Measurements from ENCODE around the gene XRCC5.
A peak's percentile ranks its signal among the peaks of the same experiment; 100 is the strongest.

XRCC5 gene

GRCh38 chr2:216161967-216162366, 52.8 kb downstream of the XRCC5 start:
- no peak for DNase-seq

DNA sequence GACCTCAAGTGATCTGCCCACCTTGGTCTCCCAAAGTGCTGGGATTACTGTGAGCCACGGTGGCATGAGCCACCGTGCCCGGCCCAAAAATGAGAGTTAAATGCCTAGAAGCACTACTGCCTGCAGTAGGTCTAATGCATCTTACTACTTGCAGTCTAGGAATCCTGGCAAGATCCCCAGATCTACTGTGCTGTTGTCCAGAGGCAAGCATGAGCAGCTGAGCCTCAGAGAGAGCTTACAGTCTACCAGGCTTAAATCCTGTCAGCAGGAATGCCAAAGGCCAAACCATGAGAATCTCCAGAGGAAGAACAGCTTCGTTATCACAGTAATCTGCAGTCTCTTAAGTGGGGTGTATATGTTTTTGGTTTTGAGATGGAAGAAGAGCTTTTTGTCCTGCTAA, 54.4 kb downstream of the XRCC5 start:
- DNase-seq, result no peak

GRCh38 chr2:216164087-216164486, 54.9 kb downstream of the XRCC5 start:
- DNase-seq, result no peak

- no peak for DNase-seq
Observed at GRCh38 chr2:216164576-216164975, 55.4 kb downstream of the XRCC5 start.

GRCh38 chr2:216165711-216166110, 56.6 kb downstream of the XRCC5 start:
- DNase-seq, result no peak

DNA sequence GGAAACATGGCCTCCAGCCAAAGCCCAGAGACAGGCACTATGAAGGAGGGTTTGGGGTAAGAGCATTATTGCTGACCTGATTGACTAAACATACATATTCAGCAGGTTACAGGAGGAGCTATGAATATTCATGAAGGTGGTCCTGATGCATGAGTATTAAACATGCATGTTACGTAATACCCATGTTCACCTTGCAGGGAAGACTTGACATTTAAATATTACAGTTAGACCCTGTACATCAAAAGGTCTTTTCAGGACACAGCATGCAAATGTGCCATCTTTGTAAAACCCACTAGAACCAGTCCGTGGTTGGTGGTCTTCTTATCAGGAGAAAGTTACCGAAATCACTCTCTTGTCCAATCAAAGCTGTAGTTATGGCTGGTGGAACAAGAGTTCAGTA, 59.9 kb downstream of the XRCC5 start:
- no peak for DNase-seq

DNA sequence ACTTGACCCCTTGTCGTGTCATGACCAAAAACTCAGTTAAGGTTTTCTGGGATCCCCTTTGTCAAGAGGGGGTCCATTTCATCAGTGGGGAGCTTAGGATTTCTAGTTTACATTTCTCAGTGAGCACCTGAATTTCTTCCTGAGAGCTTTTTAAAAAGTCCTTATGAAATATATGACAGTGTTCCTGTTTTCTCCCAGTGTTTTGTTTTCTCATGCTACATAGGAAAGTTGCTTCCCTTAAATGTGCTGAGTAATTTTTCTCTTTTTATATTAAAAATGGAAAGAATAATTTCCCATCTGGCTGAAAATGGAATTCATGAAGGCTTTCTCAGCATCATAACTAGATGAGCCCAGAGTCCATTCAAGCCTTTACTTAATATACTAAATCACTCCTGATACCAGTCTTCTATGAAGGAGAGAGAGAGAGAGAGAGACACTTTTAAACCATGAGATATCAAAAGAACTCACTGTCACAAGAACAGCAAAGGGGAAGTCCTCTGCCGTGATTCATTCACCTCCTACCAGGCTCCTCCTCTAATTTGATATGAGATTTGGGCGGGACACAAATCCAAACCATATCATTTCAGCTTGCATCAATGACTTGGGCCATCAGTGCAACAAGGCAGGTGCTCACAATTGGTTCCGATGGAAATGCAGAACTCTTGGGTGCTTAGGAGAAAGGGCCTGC, 61.1 kb downstream of the XRCC5 start:
- no peak for DNase-seq

DNA sequence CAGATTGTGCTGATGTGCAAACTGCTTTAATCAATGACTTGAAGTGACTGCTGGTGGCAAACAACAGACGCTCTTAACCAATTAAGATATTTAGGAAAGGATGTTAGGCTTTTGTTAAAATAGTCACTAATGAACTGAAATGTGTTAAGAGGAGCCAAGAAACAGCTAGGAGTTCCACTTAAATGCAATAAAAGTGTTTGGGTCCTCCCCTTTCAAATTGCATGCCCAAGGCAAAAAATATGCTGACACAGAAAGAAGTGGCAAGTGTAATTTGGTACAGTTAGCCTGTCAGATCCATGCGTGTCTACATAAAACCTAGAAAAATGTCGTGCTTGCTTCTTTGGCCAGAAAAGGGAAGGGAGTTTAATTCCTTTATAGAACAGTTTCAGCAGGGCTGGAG, 61.9 kb downstream of the XRCC5 start:
- DNase-seq, result no peak

DNA sequence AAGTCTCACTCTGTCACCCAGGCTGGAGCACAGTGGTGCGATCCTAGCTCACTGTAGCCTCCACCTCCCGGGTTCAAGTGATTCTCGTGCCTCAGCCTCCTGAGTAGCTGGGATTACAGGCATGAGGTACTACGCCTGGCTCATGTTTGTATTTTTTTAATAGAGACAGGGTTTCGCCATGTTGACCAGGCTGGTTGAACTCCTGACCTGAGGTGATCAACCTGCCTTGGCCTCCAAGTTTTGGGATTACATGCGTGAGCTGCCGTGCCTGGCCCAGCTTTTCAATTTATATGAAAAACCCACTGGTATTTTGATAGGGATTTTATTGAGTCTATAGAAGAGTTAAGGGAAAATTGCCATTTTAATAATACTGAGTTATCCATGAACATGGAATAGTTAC, 63.3 kb downstream of the XRCC5 start:
- no peak for DNase-seq

DNA sequence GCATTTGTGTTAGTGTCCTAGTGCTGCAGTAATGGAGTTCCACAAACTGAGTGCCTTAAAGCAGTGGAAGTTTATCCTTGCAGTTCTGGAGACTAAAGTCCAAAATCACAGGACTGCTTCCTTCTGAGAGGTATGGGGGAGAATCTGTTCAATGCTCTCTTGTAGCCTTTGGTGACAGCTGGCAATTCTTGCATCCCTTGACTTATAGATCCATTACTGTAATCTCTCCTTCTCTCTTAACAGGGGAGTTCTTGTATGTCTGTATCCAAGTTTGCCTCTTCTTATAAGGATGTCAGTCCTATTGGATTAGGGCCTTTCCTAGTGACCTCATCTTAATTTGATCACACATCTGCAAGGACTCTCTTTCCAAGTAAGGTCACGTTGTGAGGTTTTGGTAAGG, 69.9 kb downstream of the XRCC5 start:
- DNase-seq, result no peak

- no peak for DNase-seq
Observed at GRCh38 chr2:216181351-216181750, 72.2 kb downstream of the XRCC5 start.

DNA sequence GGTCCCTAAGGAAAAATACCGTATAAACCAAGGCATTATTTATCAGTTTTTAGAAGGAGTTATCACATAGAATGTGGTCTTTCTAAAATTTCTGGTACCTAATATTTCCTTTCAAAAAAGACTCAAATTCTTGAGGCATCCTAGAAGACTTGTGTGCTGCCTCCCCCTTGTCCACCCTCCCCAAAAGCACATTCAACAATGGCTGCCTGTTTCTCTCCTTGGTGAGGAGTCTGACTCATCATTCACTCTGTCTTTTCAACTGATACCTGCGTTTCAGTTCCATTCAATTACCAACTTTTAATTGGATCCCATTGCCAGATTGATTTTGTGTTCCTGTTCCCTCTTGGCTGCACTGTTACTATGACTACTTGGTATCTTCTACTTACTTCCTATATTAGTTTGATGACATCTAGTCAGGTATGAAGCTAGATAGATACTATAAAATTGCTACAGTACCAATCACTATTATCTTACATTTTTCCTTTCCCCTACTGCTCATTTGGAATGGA, 72.9 kb downstream of the XRCC5 start:
- no peak for DNase-seq

- DNase-seq, result peak in 1 of 2 experiments; percentile 1
Observed at GRCh38 chr2:216183462-216183861, 74.3 kb downstream of the XRCC5 start.

GRCh38 chr2:216188559-216188850, 79.4 kb downstream of the XRCC5 start:
- DNase-seq, result no peak

DNA sequence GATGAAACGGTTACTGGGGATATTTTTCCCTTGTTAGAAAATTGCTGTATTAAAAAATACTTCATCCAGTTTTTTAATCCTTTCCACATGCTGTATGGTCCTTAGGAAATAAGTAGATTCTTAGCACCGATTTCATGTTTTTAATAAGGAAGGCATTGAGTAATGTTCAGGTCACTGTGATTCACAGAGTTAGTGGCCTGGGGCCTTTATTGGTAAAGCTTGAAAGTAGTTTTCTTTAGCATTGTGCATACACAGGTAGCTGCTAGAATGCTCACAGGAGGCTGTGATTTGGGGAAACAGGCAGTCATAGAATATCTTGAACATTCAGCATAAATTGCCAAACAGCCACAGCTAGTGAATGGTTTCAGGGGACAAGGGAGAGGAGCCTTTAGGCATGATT, 79.8 kb downstream of the XRCC5 start:
- DNase-seq, result no peak

DNA sequence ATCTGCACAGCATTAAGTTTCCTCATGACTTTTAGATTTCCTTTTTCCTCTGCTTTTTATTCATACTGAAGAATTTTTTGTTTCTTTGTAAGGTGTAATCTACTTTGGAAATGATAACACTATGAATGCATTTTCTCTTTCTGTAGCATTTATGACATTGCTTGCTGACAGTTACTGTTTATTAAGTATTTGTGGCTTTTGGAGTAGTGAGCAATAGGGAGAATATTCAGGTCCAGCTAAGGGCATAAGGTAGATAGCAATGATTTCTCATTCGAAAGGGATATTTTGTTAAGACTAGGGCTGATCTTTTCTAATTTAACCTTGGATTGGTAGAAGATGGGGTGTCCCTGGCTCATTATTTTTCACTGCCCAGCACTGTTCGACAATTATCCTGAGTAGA, 80.3 kb downstream of the XRCC5 start:
- no peak for DNase-seq

- DNase-seq, result no peak
Observed at GRCh38 chr2:216192181-216192580, 83.0 kb downstream of the XRCC5 start.

DNA sequence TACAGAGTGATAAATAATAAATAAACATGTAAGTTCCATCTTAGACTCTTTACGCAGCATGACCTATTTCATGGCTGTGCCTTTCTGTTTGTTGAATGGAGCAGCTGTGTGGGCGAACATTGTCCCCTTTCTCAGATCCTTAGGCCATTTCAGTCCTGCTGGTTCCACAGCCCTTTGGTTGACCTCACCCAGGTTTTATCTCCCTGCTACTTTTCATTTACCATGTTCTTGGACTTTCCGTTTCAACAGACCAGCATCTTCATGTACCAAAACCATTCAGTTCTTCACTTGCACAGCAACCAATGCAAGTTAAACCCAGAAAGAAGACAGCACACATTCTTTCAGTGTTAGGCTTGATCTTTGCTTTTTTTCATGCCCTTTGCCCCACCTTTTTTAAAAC, 83.8 kb downstream of the XRCC5 start:
- no peak for DNase-seq

GRCh38 chr2:216194013-216194412, 84.9 kb downstream of the XRCC5 start:
- DNase-seq, result no peak

- DNase-seq, result no peak
Observed at GRCh38 chr2:216194561-216194960, 85.4 kb downstream of the XRCC5 start.

- DNase-seq, result no peak
Observed at GRCh38 chr2:216195565-216196029, 86.4 kb downstream of the XRCC5 start.

DNA sequence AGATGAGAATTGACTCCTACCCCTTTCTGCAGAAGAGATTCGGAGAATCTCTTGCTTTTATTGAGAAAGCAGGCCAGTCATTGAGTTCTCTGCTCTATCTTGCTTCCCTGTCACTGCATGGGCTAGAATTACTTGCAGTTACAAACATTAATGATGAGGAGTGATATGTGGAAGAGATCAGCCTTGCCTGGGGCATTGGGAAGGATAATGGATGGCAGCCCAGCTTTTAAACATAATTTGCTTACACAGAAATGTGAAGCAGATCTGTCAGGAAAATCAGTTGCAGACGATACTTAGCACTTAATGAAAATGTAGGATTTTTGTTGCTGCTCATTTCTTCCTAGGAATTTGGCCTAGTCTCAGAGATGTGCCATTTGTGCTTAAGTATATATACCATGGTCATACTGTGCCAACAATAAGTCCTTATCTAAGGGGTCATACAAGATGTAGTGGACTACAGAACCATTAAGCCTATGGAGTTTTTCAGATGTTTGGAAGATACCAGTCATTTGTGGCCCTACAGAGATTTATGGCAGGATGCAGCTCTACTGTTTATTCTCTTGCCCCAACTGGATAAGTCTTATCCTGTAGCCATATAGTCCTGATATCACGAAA, 92.7 kb downstream of the XRCC5 start:
- no peak for DNase-seq

- no peak for DNase-seq
Observed at GRCh38 chr2:216202626-216203250, 93.6 kb downstream of the XRCC5 start.

DNA sequence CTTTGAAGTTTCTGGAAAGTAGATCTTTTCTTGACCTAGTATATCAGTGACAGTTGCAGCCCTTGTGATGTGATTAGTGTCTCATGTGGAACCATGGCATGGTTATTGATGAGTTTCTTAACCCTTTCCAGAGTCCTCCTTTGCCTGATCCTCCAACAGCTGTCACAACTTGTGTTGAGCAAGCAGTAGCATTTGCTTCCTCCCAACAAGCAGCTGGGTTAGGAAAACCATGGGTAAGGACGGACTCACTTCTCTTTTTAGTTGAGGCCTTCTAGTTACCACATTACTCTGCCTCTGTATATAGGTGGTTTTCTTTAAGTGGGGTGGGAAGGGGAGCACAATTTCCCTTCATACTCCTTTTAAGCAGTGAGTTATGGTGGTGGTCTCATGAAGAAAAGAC, 96.3 kb downstream of the XRCC5 start:
- DNase-seq, result peak; percentile 8 to 25
